ENCODE results near the gene VWA5A. TPM values are rescaled to one million over a fixed set of nuclear protein-coding genes. Genes with fewer than 3 reads are reported as not detected.

VWA5A gene
- total and polyA plus RNA-seq, 9 of the 15 experiments (the other 6 are each of a cell fraction or from before 2014, with no cell fraction given): 4.6 to 19.7 (median 6.9) TPM

DNA sequence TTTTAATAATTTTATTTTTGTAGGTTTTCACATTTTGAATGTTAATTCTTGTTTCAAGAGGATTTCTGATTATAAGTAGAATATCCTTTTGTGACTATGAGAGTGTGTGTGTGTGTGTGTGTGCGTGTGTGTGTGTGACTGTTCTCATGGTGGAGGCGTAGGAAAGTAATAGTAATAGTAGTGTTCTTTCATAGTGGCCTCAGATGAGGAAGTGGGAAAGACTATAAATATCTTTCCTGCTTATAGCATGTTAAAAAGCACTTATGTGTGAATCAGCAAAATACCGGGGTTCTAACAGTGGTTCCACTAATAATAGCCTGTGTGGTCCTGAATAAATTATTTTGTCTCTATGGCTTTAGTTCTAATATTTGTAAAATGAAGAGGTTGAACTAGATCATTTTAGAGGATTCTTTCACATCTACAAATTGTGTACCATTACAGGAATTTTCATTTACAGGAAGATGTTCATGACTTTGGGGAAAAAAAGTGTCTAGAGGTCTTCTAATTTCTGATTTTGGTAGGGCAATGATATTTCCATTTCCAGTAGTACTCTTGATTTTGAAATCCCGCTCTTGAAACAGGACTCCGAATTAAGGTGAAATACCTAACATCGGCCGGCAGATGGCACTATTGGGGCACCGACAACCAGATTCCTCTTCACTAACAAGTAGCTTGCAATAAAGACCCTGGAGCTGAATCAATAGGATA, 44.2 kb upstream of the VWA5A start (continued):
- TF ChIP-seq HMG20A (CRISPR knock-in tag; conservative IDR thresholded peaks at IDR 0.05): no peak
- no peak for TF ChIP-seq TSC22D4 (tag; IDR thresholded peaks at IDR 0.05)
- TF ChIP-seq KDM2B (CRISPR knock-in tag; IDR thresholded peaks at IDR 0.05): no peak
- no peak for TF ChIP-seq EGR1 (conservative IDR thresholded peaks at IDR 0.05)
- 0 out of 2 replicates have a peak, but pooled peaks have one; percentile 19 for TF ChIP-seq KLF16 (IDR thresholded peaks at IDR 0.05)
- no peak for TF ChIP-seq MEF2D (tag; conservative IDR thresholded peaks at IDR 0.05; ENCODE audit: low read depth)
- no peak for TF ChIP-seq STAT5A (IDR thresholded peaks at IDR 0.05; ENCODE audit: borderline replicate concordance, low read length)
- no peak for TF ChIP-seq BHLHE40 (IDR thresholded peaks at IDR 0.05; ENCODE audit: low read length)
- TF ChIP-seq ZBTB1 (CRISPR knock-in tag; IDR thresholded peaks at IDR 0.05; ENCODE audit: borderline replicate concordance, low read depth): no peak
- TF ChIP-seq MTF1 (CRISPR knock-in tag; IDR thresholded peaks at IDR 0.05; ENCODE audit: borderline replicate concordance): no peak
- TF ChIP-seq PATZ1 (CRISPR knock-in tag; IDR thresholded peaks at IDR 0.05; ENCODE audit: borderline replicate concordance): no peak
- 0 out of 2 replicates have a peak, but pooled peaks have one; percentile 13 for TF ChIP-seq TCFL5 (CRISPR knock-in tag; conservative IDR thresholded peaks at IDR 0.05)
- TF ChIP-seq SPI1 (IDR thresholded peaks at IDR 0.05; ENCODE audit: borderline replicate concordance, low read depth, low read length): peak; percentile 61
- TF ChIP-seq NFRKB (IDR thresholded peaks at IDR 0.05; ENCODE audit: low read depth): no peak
- TF ChIP-seq SP1 (CRISPR knock-in tag; IDR thresholded peaks at IDR 0.05): no peak
- TF ChIP-seq PHF8 (IDR thresholded peaks at IDR 0.05; ENCODE audit: borderline replicate concordance, low read length): no peak
- TF ChIP-seq, protein P1, sequence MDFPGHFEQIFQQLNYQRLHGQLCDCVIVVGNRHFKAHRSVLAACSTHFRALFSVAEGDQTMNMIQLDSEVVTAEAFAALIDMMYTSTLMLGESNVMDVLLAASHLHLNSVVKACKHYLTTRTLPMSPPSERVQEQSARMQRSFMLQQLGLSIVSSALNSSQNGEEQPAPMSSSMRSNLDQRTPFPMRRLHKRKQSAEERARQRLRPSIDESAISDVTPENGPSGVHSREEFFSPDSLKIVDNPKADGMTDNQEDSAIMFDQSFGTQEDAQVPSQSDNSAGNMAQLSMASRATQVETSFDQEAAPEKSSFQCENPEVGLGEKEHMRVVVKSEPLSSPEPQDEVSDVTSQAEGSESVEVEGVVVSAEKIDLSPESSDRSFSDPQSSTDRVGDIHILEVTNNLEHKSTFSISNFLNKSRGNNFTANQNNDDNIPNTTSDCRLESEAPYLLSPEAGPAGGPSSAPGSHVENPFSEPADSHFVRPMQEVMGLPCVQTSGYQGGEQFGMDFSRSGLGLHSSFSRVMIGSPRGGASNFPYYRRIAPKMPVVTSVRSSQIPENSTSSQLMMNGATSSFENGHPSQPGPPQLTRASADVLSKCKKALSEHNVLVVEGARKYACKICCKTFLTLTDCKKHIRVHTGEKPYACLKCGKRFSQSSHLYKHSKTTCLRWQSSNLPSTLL (IDR thresholded peaks at IDR 0.05): no peak
- TF ChIP-seq GATAD2B (IDR thresholded peaks at IDR 0.05; ENCODE audit: borderline replicate concordance): no peak
- TF ChIP-seq KLF6 (CRISPR knock-in tag; IDR thresholded peaks at IDR 0.05; ENCODE audit: borderline replicate concordance): no peak
- TF ChIP-seq CCAR2 (IDR thresholded peaks at IDR 0.05; ENCODE audit: low read depth, low read length): no peak
- TF ChIP-seq FOXJ2 (tag; IDR thresholded peaks at IDR 0.05): no peak
- TF ChIP-seq SRSF9 (IDR thresholded peaks at IDR 0.05; ENCODE audit: borderline replicate concordance, low read depth, low read length): no peak
- TF ChIP-seq ZNF212 (CRISPR knock-in tag; IDR thresholded peaks at IDR 0.05): no peak
- 0 out of 2 replicates have a peak, but pooled peaks have one; percentile 22 for TF ChIP-seq NFE2 (IDR thresholded peaks at IDR 0.05; ENCODE audit: low read depth)
- TF ChIP-seq PHTF2 (CRISPR knock-in tag; IDR thresholded peaks at IDR 0.05): no peak
- no peak for TF ChIP-seq RBM25 (IDR thresholded peaks at IDR 0.05; ENCODE audit: low read depth, low read length, severe bottlenecking)

Data from K562 (cell line).